Activated naive CD4-positive, alpha-beta T cell treated with anti-CD3 and anti-CD28 coated beads for 36 hours (primary cell): ENCODE data around the gene AFG3L2. TPM values are rescaled to one million over a fixed set of nuclear protein-coding genes. Genes with fewer than 3 reads are reported as not detected.

ENCODE experiments used
- CTCF ChIA-PET: fragments of 350-600 bp; sonication (Branson Sonifier 250); formaldehyde crosslinking; loops from one replicate; lab custom pipeline; 2021; ENCODE audit warnings: antibody characterized with exemption; lab: Charles Lee
- DNase-seq: peaks from one replicate; pipeline ENCODE4 v3.0.0-alpha.2; 2020
- H3K27ac Mint-ChIP-seq: one replicate; pipeline ENCODE4 v1.8.0; 2021; ENCODE audit warnings: mild to moderate bottlenecking, mixed read lengths
- H3K27me3 Mint-ChIP-seq: one replicate; pipeline ENCODE4 v1.8.0; 2021; ENCODE audit warnings: low read depth, mixed read lengths
- H3K36me3 Mint-ChIP-seq: one replicate; pipeline ENCODE4 v1.8.0; 2021; ENCODE audit warnings: low read depth, mixed read lengths
- H3K4me1 Mint-ChIP-seq: one replicate; pipeline ENCODE4 v1.8.0; 2021; ENCODE audit warnings: low read depth, mixed read lengths
- H3K4me3 Mint-ChIP-seq: one replicate; pipeline ENCODE4 v1.8.0; 2021; ENCODE audit warnings: mild to moderate bottlenecking, moderate library complexity, mixed read lengths
- H3K9me3 Mint-ChIP-seq: one replicate; pipeline ENCODE4 v1.8.0; 2021; ENCODE audit warnings: mixed read lengths
- intact Hi-C: fragments of 100-400 bp; cut with micrococcal nuclease; formaldehyde crosslinking; loops from one replicate; pipeline ENCODE4 v1.15.1; 2023
- total RNA-seq, 2 experiments: library from RNA; stranded (reverse); gene quantifications; one replicate each; pipeline ENCODE4 v1.2.3, GENCODE V29; 2021

AFG3L2 gene
- total RNA-seq, 2 experiments from 2014 or later: 41.8 to 42.9 TPM

DNA sequence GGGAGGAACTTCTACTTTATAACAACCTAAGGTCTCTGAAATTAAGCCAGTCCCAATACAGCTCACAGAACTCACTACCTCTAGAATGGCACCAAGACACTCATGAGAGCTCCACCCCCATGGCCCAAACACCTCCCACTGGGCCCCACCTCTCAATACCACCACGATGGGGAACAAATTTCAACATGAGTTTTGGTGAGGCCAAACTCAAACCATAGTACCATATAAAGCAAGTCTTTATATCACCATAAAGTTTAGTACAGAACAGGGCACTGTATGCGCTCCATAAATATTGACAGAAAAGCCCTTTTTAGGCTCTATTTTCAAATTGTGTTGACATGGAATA, 3.3 kb downstream of the AFG3L2 start:
- CTCF ChIA-PET: no interaction called here
- Mint-ChIP-seq H3K4me3 (no peak overlapping the region), H3K27me3 (no peaks in the 10 kb centered on the region)

DNA sequence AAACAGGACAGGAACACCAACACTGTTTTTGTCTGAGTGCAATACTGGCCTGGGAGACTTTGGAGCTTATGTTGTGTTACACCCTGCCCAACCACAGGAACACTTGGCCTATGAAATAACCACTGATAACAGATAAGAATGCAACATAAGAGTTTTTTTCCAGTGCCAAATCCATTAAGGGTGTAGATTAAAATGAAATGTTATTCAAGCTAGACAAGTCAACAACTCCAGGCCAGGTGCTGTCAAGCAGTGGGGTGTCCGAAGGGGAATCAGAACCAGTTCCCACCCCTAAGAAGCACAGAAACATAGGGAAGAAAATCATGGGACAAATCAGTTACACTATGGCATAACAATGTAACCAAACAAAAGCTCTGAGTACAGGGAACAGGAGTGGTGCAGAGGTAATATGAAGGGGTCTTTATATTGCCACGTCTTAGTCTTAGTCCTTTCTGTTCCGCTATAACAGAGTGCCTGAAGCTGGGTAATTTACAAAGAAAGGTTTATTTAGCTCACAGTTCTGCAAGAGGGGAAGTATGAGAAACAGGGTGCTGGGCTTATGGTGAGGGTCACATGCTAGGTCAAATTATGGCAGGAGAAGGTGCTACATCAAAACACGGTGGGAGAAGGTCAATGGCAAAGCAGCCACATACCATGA, 3.8 kb downstream of the AFG3L2 start:
- no peak overlapping the region for H3K27ac Mint-ChIP-seq
- intact Hi-C loops: no loop called here
- H3K36me3 Mint-ChIP-seq: peaks cover 22% of the 10 kb centered on the region
- H3K27me3 Mint-ChIP-seq: no peaks in the 10 kb centered on the region
- CTCF ChIA-PET: interaction anchor here (0.5 to 0.8 kb wide), 2 partner anchors 49 to 101 kb away, joined by 3 to 4 read pairs; no protein-coding TSS in a partner anchor
- H3K4me1 Mint-ChIP-seq: peaks cover 54% of the 10 kb centered on the region
- DNase-seq: no peak
- no peak overlapping the region for H3K4me3 Mint-ChIP-seq
- H3K9me3 Mint-ChIP-seq: no peaks in the 10 kb centered on the region

More for the DNA sequence above, 3.3 kb downstream of the AFG3L2 start:
- peaks cover 22% of the 10 kb centered on the region for H3K36me3 Mint-ChIP-seq
- H3K27ac Mint-ChIP-seq: no peak overlapping the region
- intact Hi-C loops: no loop called here
- no peak for DNase-seq
- peaks cover 54% of the 10 kb centered on the region for H3K4me1 Mint-ChIP-seq
- H3K9me3 Mint-ChIP-seq: no peaks in the 10 kb centered on the region

DNA sequence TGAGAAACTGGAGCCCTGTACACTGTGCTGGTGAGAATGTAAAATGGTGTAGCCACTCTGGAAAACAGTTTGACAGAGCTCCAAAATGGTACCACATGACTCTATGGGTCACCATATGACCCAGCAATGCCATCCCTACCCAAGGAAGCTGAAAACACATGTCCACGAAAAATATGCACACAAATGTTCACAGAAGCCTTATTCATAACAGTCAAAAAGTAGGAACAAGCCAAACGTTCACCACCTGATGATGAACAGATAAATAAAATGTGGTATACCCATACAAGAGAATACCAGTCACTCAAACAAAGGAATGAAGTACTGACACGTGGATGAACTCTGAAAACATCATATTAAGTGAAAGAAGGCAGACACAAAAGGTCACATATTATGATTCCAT, 4.6 kb downstream of the AFG3L2 start:
- DNase-seq: no peak
- no peaks in the 10 kb centered on the region for H3K9me3 Mint-ChIP-seq
- H3K4me1 Mint-ChIP-seq: peaks cover 47% of the 10 kb centered on the region
- H3K27ac Mint-ChIP-seq: no peak overlapping the region
- intact Hi-C loops: no loop called here
- H3K4me3 Mint-ChIP-seq: no peak overlapping the region
- CTCF ChIA-PET: no interaction called here
- H3K36me3 Mint-ChIP-seq: peaks cover 24% of the 10 kb centered on the region
- no peaks in the 10 kb centered on the region for H3K27me3 Mint-ChIP-seq

DNA sequence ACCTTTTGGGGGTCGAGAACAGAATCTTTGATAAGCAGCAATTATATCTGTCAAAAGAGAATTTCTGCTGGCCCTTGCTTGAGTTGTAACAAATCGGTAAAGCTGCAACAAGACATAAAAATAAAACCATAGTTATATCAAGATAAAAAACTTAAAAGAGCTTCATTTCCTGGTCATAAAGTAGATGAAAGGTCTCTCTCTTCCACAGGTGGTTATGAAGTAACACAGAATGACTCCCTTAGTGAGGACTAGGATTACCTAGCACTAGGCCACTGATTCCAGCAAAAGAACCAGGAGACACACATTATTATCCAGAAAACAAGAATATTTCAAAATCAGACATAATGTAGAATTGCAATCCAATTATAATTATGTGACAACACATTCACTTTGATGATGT, 5.4 kb downstream of the AFG3L2 start:
- peaks cover 30% of the 10 kb centered on the region for H3K36me3 Mint-ChIP-seq
- no peaks in the 10 kb centered on the region for H3K9me3 Mint-ChIP-seq
- CTCF ChIA-PET: interaction anchor here (2.0 kb wide), 1 partner anchor 43 kb away, joined by 5 read pairs; no protein-coding TSS in a partner anchor
- no peak for DNase-seq
- no peak overlapping the region for H3K4me3 Mint-ChIP-seq
- H3K27ac Mint-ChIP-seq: no peak overlapping the region
- H3K4me1 Mint-ChIP-seq: peaks cover 47% of the 10 kb centered on the region
- H3K27me3 Mint-ChIP-seq: no peaks in the 10 kb centered on the region
- intact Hi-C loops: no loop called here

DNA sequence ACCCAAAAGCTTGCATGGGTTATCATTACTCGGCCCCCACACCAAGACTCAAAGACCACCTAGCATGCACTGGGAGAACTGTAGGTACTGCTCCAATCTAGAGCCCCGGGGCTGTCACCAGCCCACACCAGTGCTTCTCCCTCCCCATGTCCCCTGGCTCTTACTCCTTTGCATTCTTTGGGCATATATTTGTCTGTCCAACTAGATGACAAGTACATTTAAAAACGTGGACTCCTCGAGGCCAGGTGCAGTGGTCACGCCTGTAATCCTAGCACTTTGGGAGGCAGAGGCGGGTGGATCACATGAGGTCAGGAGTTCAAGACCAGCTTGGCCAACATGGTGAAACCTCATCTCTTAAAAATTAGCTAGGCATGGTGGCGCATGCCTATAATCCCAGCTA, 7.8 kb downstream of the AFG3L2 start:
- peaks cover 34% of the 10 kb centered on the region for H3K36me3 Mint-ChIP-seq
- H3K4me3 Mint-ChIP-seq: no peak overlapping the region
- H3K4me1 Mint-ChIP-seq: peaks cover 29% of the 10 kb centered on the region
- H3K27me3 Mint-ChIP-seq: no peaks in the 10 kb centered on the region
- no peak for DNase-seq
- CTCF ChIA-PET: no interaction called here
- H3K9me3 Mint-ChIP-seq: no peaks in the 10 kb centered on the region
- H3K27ac Mint-ChIP-seq: no peak overlapping the region
- intact Hi-C loops: no loop called here

DNA sequence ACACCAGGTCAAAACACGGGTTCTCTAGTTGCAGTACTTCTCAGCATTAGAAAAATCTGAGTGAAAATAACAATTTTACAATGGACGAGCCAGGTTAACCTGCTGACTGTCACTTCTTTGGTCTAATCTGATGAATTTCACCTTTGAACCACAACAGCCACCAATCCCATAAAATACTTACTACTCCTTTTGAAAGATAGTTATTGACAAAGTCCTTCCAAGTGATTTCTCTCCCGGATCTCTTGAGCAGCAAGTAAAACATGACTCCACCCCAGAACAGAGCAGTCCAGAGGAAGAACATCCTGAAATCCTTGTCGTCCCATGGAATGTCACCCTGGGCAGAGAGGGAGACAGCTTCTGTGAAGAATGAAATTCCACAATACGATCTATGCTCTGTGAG, 10.2 kb downstream of the AFG3L2 start:
- Mint-ChIP-seq H3K27me3 (no peaks in the 10 kb centered on the region), H3K4me3 (no peak overlapping the region), H3K9me3 (no peaks in the 10 kb centered on the region), H3K4me1 (peaks cover 6% of the 10 kb centered on the region), H3K36me3 (peaks cover 34% of the 10 kb centered on the region), H3K27ac (no peak overlapping the region)
- CTCF ChIA-PET: interaction anchor here (0.5 to 1.1 kb wide), 2 partner anchors 18 to 26 kb away, joined by 3 to 4 read pairs; no protein-coding TSS in a partner anchor
- intact Hi-C loops: no loop called here
- DNase-seq: no peak

DNA sequence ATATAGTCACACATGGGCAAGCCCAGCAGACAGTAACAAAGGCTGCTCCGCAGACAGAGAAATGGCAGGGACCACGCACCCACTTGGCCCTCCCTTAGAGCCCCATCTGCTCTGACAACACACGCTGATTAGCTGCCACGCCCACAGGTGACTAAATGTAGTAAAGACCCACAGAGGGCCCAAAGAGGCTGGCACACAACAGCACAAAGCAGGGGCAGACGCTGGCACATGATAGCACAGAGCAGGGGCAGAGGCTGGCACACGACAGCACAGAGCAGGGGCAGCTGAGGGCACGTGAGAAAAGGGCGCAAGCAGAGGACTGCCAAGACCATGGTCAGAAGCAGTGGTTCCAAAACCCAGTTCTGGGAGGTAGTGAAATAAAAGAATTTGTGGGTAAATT, 10.6 kb downstream of the AFG3L2 start:
- Mint-ChIP-seq H3K36me3 (peaks cover 37% of the 10 kb centered on the region), H3K9me3 (no peaks in the 10 kb centered on the region), H3K4me1 (peaks cover 2% of the 10 kb centered on the region), H3K27ac (no peak overlapping the region), H3K4me3 (no peak overlapping the region), H3K27me3 (no peaks in the 10 kb centered on the region)
- intact Hi-C loops: no loop called here
- CTCF ChIA-PET: no interaction called here
- DNase-seq: no peak

DNA sequence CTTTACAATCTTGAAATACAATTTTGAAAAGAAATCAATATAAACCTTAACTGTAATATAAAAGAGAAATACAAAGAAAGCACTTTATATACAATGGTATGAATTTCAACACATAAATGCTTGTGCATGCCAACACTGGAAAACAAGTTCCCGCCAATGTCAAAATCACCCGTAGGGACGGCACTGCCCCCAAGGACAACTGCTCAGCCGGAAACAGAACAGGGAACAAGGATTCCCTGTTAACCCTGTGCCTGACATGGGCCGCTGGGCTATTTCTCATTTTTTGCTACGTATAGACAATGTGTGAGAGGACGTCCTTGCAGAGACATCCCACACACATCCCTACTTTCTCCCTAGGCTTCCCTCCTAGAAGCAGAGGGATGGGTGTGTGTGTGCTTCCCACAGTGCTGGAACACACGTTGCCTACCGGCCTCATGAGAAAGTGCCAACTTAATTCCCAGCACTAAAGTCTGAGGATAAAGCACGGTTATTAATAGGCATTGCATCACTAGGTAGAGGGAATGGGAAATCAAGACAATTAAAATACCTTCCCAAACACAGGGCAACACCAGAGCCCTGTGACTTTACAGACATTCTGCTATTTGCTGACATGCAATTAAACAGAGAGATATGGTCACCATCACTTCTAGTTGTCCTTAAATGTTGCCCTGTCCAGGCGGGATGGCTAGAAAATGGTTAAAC, 14.4 kb downstream of the AFG3L2 start:
- CTCF ChIA-PET: no interaction called here
- Mint-ChIP-seq H3K27me3 (no peaks in the 10 kb centered on the region), H3K4me1 (no peaks in the 10 kb centered on the region), H3K27ac (no peak overlapping the region), H3K9me3 (no peaks in the 10 kb centered on the region), H3K4me3 (no peak overlapping the region), H3K36me3 (peaks cover 46% of the 10 kb centered on the region)
- DNase-seq: no peak
- intact Hi-C loops: no loop called here

DNA sequence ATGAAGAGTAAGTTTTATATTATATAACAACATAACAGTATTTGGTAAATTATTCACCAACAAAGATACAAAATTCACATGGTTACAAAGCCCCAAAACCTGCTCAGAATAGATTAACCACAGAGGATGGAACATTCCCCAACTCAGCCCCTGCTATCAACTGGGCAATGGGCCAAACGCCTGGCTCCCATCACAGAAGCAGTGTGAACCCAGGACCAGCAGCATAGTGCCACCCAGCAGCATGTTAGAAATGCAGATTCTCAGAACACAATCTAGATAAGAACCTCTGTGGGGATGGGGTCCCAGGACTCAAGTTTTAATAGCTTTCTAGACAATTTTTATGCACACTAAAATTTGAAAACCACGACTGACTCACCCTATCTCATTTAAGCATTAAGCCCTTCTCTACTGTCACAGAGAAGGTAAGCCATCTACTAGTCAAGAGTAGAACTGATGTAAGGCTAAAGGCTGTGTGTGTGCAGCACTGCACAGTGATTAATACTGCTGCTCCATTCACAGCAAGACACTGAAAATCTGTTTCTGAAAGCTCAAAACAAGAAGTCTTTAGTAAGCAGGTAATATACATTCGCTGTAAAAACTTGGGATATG, 15.2 kb downstream of the AFG3L2 start:
- H3K4me3 Mint-ChIP-seq: no peak overlapping the region
- H3K36me3 Mint-ChIP-seq: peaks cover 39% of the 10 kb centered on the region
- DNase-seq: no peak
- no peaks in the 10 kb centered on the region for H3K4me1 Mint-ChIP-seq
- intact Hi-C loops: no loop called here
- H3K27me3 Mint-ChIP-seq: no peaks in the 10 kb centered on the region
- H3K27ac Mint-ChIP-seq: no peak overlapping the region
- CTCF ChIA-PET: interaction anchor here (0.6 kb wide), 1 partner anchor 89 kb away, joined by 4 read pairs; no protein-coding TSS in a partner anchor
- no peaks in the 10 kb centered on the region for H3K9me3 Mint-ChIP-seq

DNA sequence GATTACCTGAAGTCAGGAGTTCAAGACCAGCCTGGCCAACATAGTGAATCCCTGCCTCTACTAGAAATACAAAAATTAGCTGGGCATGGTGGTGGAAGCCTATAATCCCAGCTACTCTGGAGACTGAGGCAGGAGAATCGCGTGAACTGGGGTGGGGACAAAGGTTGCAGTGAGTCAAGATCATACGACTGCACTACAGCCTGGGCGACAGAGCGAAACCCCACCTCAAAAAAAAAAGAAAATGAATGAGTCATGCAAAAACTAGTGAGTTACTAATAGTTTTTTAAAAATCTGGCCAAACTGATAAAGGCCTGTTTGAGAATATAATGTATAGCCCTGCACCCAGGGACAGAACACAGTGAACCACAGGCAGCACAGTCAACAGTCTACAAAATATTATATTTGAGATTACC, 17.5 kb downstream of the AFG3L2 start:
- no peak overlapping the region for H3K27ac Mint-ChIP-seq
- H3K27me3 Mint-ChIP-seq: no peaks in the 10 kb centered on the region
- CTCF ChIA-PET: interaction anchor here (1.7 kb wide), 1 partner anchor 32 kb away, joined by 3 read pairs; no protein-coding TSS in a partner anchor
- H3K9me3 Mint-ChIP-seq: no peaks in the 10 kb centered on the region
- intact Hi-C loops: no loop called here
- DNase-seq: no peak
- H3K36me3 Mint-ChIP-seq: peaks cover 37% of the 10 kb centered on the region
- H3K4me1 Mint-ChIP-seq: no peaks in the 10 kb centered on the region
- no peak overlapping the region for H3K4me3 Mint-ChIP-seq

DNA sequence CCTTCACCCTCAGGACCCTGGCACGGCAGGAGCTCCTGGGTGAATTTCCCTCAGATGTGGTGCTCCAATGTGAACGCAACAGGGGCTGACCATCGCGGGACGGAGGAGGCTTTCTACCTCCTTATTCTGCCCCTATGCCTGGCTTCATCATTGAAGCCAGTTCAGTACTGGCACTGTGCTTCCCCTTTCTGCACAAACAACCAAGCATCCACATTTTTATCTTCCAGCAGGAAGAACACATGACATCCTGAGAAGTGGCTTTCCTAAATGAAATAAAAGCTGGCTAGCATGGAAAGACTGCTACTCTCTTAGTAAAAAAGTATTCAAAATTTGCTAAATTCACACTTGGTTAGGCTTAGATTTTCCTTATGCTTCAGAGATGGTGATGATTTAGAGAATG, 24.8 kb downstream of the AFG3L2 start:
- intact Hi-C loops: no loop called here
- Mint-ChIP-seq H3K4me3 (no peak overlapping the region), H3K9me3 (no peaks in the 10 kb centered on the region), H3K4me1 (no peaks in the 10 kb centered on the region), H3K36me3 (peaks cover 43% of the 10 kb centered on the region), H3K27ac (no peak overlapping the region), H3K27me3 (no peaks in the 10 kb centered on the region)
- CTCF ChIA-PET: no interaction called here
- no peak for DNase-seq

DNA sequence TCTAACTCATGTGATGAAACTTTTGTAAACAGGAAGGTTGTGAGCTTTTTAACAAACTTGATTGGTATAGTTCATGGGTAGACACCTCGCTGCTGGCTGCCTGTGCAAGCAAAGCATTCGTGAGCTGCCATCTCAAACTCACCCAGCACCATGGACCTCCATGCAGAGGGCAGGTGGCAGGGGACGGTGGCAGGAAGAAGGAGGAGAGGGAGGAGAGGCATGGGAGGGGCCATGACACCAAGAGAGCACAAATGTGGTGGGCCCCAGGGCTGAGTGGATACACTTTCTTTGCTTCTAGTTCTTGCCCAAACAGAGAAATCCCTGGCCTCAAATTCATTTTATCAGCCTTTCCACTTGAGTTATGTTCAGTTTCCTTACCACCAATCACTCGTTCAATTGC, 29.1 kb downstream of the AFG3L2 start:
- Mint-ChIP-seq H3K4me1 (no peaks in the 10 kb centered on the region), H3K4me3 (no peak overlapping the region), H3K9me3 (no peaks in the 10 kb centered on the region), H3K36me3 (peaks cover 53% of the 10 kb centered on the region), H3K27ac (no peak overlapping the region), H3K27me3 (no peaks in the 10 kb centered on the region)
- intact Hi-C loops: no loop called here
- CTCF ChIA-PET: interaction anchor here (1.9 kb wide), 1 partner anchor 20 kb away, joined by 11 read pairs; no protein-coding TSS in a partner anchor
- no peak for DNase-seq
